ENCODE measurements around the gene SBK1.

GRCh38 chr16:28316054-28316453 lies 23.7 kb downstream of the SBK1 start:
- TF ChIP-seq EZH2phosphoT487 (IDR thresholded peaks at IDR 0.05; ENCODE audit: insufficient read depth, low read depth) (no peak), EZH2 (IDR thresholded peaks at IDR 0.05; ENCODE audit: insufficient read depth, poor library complexity, severe bottlenecking) (no peak)
